Panc1 (cell line): ENCODE measurements around the gene UPB1. TPM values are rescaled to one million over a fixed set of nuclear protein-coding genes. Genes with fewer than 3 reads are reported as not detected.

ENCODE experiments used
- ATAC-seq: fragments of 200-7000 bp; cut with Tn5 transposase; 2 replicates; pipeline ENCODE4 v1.9.1; 2020; ENCODE audit warnings: mild to moderate bottlenecking, moderate library complexity
- BruUV-seq: library from RNA; stranded (reverse); fragments of 400-500 nt; replicated peaks from 2 replicates; lab custom pipeline; 2021; lab: Mats Ljungman, UMichigan
- CTCF ChIA-PET: fragments of 300-600 bp; sonication (Branson Sonifier 250); formaldehyde crosslinking; loops from one replicate; lab custom pipeline; 2022; ENCODE audit warnings: antibody characterized with exemption; lab: Charles Lee
- POLR2A ChIA-PET: fragments of 300-600 bp; sonication (Branson Sonifier 250); formaldehyde crosslinking; loops from one replicate; lab custom pipeline; 2022; ENCODE audit warnings: antibody characterized with exemption; lab: Charles Lee
- DNase-seq: peaks from one replicate; pipeline ENCODE4 v3.0.0-alpha.2; 2010; ENCODE audit warnings: low read depth, low spot score
- H3K27ac ChIP-seq: 2 replicates; pipeline ENCODE4 v1.5.1; 2011; ENCODE audit warnings: mild to moderate bottlenecking, low read length, inconsistent platforms
- H3K27me3 ChIP-seq: fragments of 200-500 bp; sonication (Bioruptor generic); 2 replicates; pipeline ENCODE4 v1.6.0; 2014; ENCODE audit warnings: low read length, inconsistent platforms; ENCODE audit not compliant: control insufficient read depth, insufficient read depth
- H3K36me3 ChIP-seq: fragments of 200-500 bp; sonication (Bioruptor generic); 2 replicates; pipeline ENCODE4 v1.5.1; 2014; ENCODE audit warnings: inconsistent platforms, mild to moderate bottlenecking, low read length, moderate library complexity; ENCODE audit not compliant: control insufficient read depth, insufficient read depth
- H3K4me1 ChIP-seq: 2 replicates; pipeline ENCODE4 v1.5.1; 2011; ENCODE audit warnings: inconsistent platforms, mild to moderate bottlenecking, low read length, moderate library complexity; ENCODE audit not compliant: control insufficient read depth, insufficient read depth
- H3K4me3 ChIP-seq, 2 experiments: 2 replicates each; pipeline ENCODE4 v1.5.1; 2011 to 2012; ENCODE audit warnings: low read depth in 2 of 2, low read length in 2 of 2, mild to moderate bottlenecking in 2 of 2, inconsistent platforms in 1 of 2, moderate library complexity in 1 of 2
- H3K9me3 ChIP-seq: fragments of 200-500 bp; sonication (Bioruptor generic); 2 replicates; pipeline ENCODE4 v1.5.1; 2014; ENCODE audit warnings: low read depth, mild to moderate bottlenecking, inconsistent platforms, low read length, moderate library complexity; ENCODE audit not compliant: control insufficient read depth, insufficient read depth
- CTCF ChIP-seq: fragments of 450-650 bp; IDR thresholded peaks from 2 replicates; pipeline ENCODE4 v1.5.1; 2017; ENCODE audit warnings: mild to moderate bottlenecking
- POLR2AphosphoS5 ChIP-seq: IDR thresholded peaks from 2 replicates; pipeline ENCODE4 v1.6.1; 2012; ENCODE audit warnings: mild to moderate bottlenecking, low read depth, low read length, moderate library complexity
- REST ChIP-seq, 2 experiments: IDR thresholded peaks; 2 replicates each; pipeline ENCODE4 v1.6.1; 2011 to 2012; ENCODE audit warnings: low read depth in 2 of 2, control low read depth in 1 of 2, low read length in 1 of 2, mild to moderate bottlenecking in 1 of 2, moderate library complexity in 1 of 2; ENCODE audit not compliant: insufficient read depth in 1 of 2
- SIN3A ChIP-seq: IDR thresholded peaks from 2 replicates; pipeline ENCODE4 v1.6.1; 2012; ENCODE audit warnings: low read depth, mild to moderate bottlenecking, low read length, moderate library complexity, borderline replicate concordance; ENCODE audit not compliant: insufficient read depth
- TCF7L2 ChIP-seq: IDR thresholded peaks from 2 replicates; pipeline ENCODE4 v1.6.1; 2011; ENCODE audit warnings: mild to moderate bottlenecking, low read depth, low read length, inconsistent platforms
- in situ Hi-C: cut with HindIII; loops from 2 replicates; pipeline ENCODE4 v1.10.0; 2016; ENCODE audit warnings: low sequenced_read_pairs, low pct_unique_long_range_greater_than_20kb
- intact Hi-C: fragments of 100-400 bp; cut with micrococcal nuclease; formaldehyde crosslinking; loops from one replicate; pipeline ENCODE4 v1.10.0; 2022; ENCODE audit not compliant: unreplicated experiment
- total RNA-seq: library from RNA; stranded (reverse); gene quantifications from one replicate; pipeline ENCODE4 v1.2.1, GENCODE V29; 2021; ENCODE audit not compliant: unreplicated experiment

Gene UPB1
- total RNA-seq, 1 experiment from 2014 or later: 0.10 TPM

DNA sequence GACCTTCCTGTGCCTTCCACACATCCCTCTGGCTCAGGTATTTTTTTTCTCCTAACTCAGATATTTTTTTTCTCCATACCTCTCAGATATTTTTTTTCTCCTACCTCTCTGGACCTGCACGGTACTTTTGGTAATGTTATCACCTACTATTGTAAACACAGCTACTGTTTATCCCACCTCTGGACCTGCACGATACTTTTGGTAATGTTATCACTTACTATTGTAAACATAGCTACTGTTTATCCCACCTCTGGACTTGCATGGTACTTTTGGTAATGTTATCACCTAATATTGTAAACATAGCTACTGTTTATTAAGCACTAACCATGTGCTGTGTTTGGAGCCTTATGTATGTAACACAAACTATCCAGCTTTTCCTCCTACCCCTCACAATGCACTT, 12.1 kb upstream of the UPB1 start:
- Histone ChIP-seq H3K4me1 (no peaks in the 10 kb centered on the region), H3K4me3 (no peak overlapping the region), H3K36me3 (no peaks in the 10 kb centered on the region), H3K27me3 (no peaks in the 10 kb centered on the region), H3K27ac (no peak overlapping the region; the same call in 1 of the 2 replicates), H3K9me3 (no peaks in the 10 kb centered on the region)
- POLR2A ChIA-PET: no interaction called here
- in situ Hi-C loops: no loop called here
- intact Hi-C loops: no loop called here
- ATAC-seq (no peak), DNase-seq (no peak)
- TF ChIP-seq POLR2AphosphoS5: no peak
- no peak for TF ChIP-seq TCF7L2
- no peak for TF ChIP-seq SIN3A
- BruUV-seq: no TSS peak
- CTCF ChIA-PET: no interaction called here

DNA sequence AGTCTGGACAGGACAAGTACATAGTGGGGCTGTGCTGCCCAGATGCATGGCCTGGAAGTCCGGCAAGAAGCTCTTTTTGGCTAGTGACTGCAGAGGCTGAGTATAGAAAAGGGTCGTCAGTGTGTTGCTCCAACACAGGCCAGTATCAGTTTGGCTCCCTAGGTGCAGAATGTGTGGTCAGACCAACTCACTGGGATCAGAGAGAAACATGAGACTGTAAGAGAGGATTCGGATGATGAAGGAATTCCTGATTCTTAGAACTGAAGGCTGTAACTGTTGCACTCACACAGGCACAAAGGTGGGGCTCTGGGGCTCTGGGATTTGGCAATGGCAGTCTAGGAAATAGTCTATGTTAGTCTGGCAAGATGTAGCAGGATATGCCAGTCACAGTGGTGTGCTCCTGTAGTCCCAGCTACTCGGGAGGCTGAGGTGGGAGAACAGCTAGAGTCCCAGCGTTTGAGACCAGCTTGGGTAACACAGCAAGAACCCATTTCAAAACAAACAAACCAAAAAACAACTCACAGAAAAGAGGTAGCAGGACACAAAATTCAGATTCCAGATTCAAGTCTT, 11.1 kb upstream of the UPB1 start:
- no peaks in the 10 kb centered on the region for H3K36me3 ChIP-seq
- CTCF ChIA-PET: no interaction called here
- no peaks in the 10 kb centered on the region for H3K4me1 ChIP-seq
- H3K27me3 ChIP-seq: no peaks in the 10 kb centered on the region
- intact Hi-C loops: no loop called here
- TF ChIP-seq SIN3A: no peak
- TF ChIP-seq TCF7L2: no peak
- TF ChIP-seq POLR2AphosphoS5: no peak
- no peak for TF ChIP-seq REST (IDR thresholded peaks at IDR 0.05; ENCODE audit: insufficient read depth in 1 of 2, low read depth in 2 of 2, low read length in 1 of 2)
- no peak for TF ChIP-seq CTCF
- no peak overlapping the region for H3K4me3 ChIP-seq
- H3K9me3 ChIP-seq: no peaks in the 10 kb centered on the region
- DNase-seq (no peak), ATAC-seq (no peak)
- BruUV-seq: no TSS peak
- in situ Hi-C loops: no loop called here
- POLR2A ChIA-PET: no interaction called here
- H3K27ac ChIP-seq: no peak overlapping the region

- intact Hi-C loops: no loop called here
- CTCF ChIA-PET: no interaction called here
- in situ Hi-C loops: no loop called here
- BruUV-seq: no TSS peak
- Histone ChIP-seq H3K4me1 (no peaks in the 10 kb centered on the region), H3K27ac (no peak overlapping the region), H3K9me3 (no peaks in the 10 kb centered on the region), H3K4me3 (no peak overlapping the region), H3K36me3 (no peaks in the 10 kb centered on the region), H3K27me3 (no peaks in the 10 kb centered on the region)
- no peak for TF ChIP-seq TCF7L2
- TF ChIP-seq REST (IDR thresholded peaks at IDR 0.05; ENCODE audit: insufficient read depth in 1 of 2, low read depth in 2 of 2, low read length in 1 of 2): no peak
- no peak for TF ChIP-seq CTCF
- TF ChIP-seq POLR2AphosphoS5: no peak
- no peak for TF ChIP-seq SIN3A
- POLR2A ChIA-PET: no interaction called here
- ATAC-seq (no peak), DNase-seq (no peak)
Measured at GRCh38 chr22:24485170-24485569, 10.0 kb upstream of the UPB1 start.
